ENCODE results near the gene KAT2A. TPM values are rescaled to one million over a fixed set of nuclear protein-coding genes. Genes with fewer than 3 reads are reported as not detected.
A peak's percentile ranks its signal among the peaks of the same experiment; 100 is the strongest.

The KAT2A gene
- polyA plus RNA-seq, 1 donor: 45.9 TPM

DNA sequence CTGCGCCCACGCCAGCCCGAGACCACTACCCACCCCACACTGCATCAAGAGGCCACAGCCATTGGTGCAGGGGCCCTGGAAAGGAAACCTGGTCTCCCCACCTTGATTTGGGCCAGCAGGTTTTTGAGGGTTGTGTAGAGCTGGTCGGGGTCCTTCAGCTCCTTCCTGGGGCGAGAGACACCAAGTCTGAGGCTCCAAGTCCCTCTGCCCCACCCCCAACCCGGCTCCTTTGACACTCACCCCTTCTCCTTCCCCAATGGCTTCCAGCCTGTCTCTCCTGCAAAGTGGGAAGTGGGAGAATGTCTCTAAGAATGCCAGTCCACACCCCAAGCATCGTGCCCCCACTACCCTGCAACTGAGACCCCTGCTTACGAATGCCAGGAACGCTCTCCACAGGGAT lies 7.0 kb downstream of the KAT2A start:
- no peak for DNase-seq (ENCODE audit: low read depth)

- DNase-seq (ENCODE audit: low read depth): no peak
Observed at GRCh38 chr17:42113293-42114069, 7.7 kb downstream of the KAT2A start.

GRCh38 chr17:42112552-42113176 lies 8.5 kb downstream of the KAT2A start, which contains the start of gene DHX58:
TSS of gene DHX58 (minus strand) at chr17:42112714. CDS start at chr17:42111892, 822 bp downstream.
- peak; percentile 84 for DNase-seq (ENCODE audit: low read depth)

GRCh38 chr17:42111871-42112551 lies 9.2 kb downstream of the KAT2A start:
- DNase-seq (ENCODE audit: low read depth): no peak

GRCh38 chr17:42111265-42111636 lies 9.9 kb downstream of the KAT2A start:
- DNase-seq (ENCODE audit: low read depth): no peak

DNA sequence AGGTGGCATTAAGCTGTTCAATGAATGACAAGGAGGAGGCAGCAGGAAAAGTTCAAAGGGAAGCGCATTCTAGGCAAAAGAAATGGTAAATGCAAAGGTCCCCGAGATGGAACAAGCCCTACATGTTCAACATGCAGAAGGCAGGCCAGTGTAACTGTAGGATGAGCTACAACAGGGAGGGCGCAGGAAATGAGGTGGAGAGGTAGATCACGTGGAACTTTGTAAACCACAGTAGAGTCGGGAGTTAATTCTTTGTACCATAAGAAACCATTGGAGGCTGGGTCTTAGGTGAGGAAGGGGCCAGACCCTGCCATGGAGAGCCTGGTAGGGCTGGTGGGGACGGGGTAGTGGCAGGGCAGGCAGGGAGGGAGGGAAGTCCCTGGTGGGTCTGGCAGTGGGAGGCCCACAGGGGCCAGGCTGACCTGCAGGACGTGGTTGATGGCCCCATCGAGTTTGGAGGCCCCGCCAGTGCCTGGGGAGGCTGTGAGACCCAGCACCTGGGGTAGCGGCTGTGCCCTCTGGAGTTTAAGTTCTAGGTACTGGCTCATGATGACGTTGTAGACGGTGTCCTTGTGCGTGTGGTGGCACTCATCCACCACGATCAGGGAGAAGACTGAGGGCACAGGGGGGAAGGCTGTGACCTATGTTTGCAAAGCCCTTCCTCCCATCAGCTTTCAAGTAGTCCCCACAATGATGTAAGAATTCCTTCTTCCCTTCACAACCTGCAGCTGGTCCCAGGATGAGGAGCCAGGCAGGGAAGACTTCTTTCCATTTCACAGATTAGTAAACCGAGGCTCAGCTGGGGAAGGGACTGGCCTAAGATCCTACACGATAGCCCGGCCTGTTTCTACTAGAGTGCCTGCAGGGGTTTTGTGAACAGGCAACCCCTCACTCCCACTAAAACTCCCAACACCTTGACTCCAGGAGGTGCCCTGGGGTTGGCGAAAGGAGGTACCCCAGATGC lies 10.6 kb downstream of the KAT2A start:
- no peak for DNase-seq (ENCODE audit: low read depth)

DNA sequence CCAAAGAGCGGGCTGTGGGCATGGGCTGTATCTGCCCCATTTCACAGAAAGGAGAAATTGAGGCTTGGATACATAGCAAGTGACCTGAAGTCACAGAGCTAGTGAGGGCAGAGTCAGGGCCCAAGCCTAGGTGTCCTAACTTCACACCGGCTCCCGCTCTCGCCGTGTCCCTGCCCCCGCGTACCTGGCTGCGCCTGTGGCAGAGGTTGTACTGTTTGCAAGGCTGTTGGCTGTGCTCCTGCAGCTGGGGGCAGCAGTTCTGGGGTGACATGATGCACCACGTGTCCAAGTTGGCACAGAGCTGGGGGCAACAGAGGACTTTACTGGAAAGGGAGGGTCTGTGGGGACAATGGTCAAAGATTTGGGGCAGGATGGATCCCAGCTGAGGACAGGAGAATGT lies 12.1 kb downstream of the KAT2A start:
- DNase-seq (ENCODE audit: low read depth): no peak

- DNase-seq (ENCODE audit: low read depth): no peak
Observed at GRCh38 chr17:42107597-42108576, 13.3 kb downstream of the KAT2A start.

DNA sequence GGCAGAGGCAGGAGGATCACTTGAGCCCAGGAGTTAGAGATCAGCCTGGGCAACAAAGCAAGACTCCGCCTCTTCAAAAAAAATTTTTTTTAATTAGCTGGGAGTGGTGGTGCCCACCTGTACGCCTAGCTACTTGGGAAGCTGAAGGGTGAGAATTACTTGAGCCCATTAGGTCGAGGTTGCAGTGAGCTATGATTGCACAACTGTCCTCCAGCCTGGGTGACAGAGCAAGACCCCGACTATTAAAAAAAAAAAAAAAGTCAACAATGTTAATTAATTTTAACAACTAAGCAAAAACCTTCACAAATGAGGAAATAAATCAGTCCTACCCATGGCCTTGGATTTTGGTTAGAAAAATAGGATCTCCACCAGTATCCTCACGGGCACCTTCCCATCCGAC lies 14.0 kb downstream of the KAT2A start:
- DNase-seq (ENCODE audit: low read depth): no peak

- DNase-seq (ENCODE audit: low read depth): no peak
Observed at GRCh38 chr17:42106009-42106408, 15.2 kb downstream of the KAT2A start.

DNA sequence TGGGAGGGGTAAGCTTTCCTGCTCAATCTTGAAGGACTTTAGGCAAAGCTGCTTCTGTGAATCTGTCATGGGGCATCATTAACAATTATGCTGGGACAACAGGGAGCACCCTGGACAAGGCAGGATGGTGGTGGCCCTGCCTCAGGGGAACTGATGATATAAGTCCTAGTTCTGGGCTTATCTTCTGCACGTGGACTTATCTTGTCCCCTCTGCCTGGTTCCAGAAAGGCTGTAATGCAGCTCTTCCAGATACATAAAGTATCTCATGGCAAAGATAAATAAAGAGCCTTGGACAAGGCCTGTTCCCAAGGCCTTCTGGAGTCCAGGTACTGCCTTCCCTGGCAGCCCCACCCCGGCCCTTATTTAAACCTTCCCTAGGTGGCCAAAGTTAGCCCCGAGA lies 16.9 kb downstream of the KAT2A start:
- no peak for DNase-seq (ENCODE audit: low read depth)

DNA sequence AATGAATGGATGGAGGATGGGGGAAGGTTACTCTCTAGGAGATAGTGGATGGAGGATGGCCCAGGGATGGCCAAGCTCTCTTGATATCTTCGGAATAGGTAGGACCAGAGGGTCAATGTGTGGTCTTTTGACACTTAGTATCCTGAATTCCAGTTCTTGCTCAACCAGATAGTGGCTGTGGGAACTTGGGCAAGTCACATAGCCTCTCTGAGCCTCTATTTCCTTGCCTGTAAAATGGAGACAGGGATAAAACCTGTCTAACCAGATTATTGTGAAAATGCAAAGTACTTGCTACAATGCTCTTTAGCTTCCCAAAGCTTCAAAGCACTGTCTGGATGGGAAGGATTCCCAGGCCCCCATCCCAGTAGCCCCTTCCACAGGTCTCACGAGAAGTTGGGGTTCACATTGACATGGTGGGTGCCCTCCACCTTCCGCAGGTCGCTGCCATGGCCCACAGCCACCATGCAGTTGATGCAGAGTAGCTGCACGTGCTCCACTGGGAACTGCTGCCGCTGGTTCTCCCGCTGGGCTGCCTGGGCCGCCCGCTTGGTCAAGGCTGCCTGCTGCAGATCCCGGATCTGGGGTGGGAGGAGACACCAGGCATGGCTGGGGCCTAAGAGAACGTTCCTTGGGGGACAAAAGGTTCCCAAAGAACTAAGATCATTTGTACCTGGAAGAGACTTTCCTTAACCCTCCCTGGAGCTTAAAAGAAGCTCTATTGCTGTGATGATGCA lies 17.8 kb downstream of the KAT2A start:
- no peak for DNase-seq (ENCODE audit: low read depth)

DNA sequence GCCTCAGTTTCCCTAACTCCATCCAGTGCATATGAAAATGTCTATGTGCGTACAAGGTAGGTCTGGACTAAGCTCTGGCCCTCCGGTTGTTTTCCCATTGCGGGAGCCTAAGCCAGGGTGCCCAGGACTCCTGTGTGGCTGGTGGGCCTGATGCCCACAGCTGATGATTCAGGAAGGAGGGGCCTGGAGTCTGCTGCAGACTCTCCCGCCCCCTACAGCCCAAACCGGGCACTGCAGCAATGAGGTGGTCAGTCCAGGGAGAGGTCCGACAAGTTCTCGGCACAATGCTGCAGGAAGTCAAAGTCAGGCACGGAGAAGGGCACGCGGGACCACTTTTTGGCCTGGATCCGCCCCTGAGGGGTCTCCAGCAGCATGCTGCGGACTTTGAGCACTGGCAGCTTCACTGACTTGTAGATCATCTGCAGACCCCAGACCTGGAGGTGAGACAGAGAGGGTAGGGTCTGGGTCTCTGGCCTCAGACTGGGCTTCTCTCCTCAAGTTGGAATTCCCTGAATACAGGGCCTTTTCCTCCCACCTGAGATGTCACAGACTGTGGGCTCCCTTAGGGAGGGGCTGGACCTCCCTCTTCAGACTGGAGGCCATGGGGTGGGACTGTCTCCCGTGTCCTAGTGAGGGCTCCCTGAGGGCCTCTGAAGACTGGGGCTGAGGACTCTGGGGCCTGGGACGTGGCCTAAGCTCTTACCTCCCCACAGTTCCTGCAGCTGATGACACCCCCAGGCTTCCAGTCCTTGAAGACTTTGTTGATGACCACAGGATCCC lies 19.5 kb downstream of the KAT2A start:
- no peak for DNase-seq (ENCODE audit: low read depth)

GRCh38 chr17:42098730-42099399 lies 22.3 kb downstream of the KAT2A start:
- DNase-seq (ENCODE audit: low read depth): no peak

- no peak for DNase-seq (ENCODE audit: low read depth)
Observed at GRCh38 chr17:42097691-42098631, 23.2 kb downstream of the KAT2A start, which contains the start of gene ZNF385C. TSS of gene ZNF385C (minus strand) at chr17:42098473. CDS start at chr17:42063056, 35,417 bp downstream.

GRCh38 chr17:42096360-42097111 lies 24.6 kb downstream of the KAT2A start:
- no peak for DNase-seq (ENCODE audit: low read depth)

All from forelimb muscle (tissue), 1 donor.